ENCODE results near the gene OR6X1. TPM values are rescaled to one million over a fixed set of nuclear protein-coding genes. Genes with fewer than 3 reads are reported as not detected.

The OR6X1 gene
- total and polyA plus RNA-seq, 9 of the 15 experiments (the other 6 are each of a cell fraction or from before 2014, with no cell fraction given) = not detected

- TF ChIP-seq ZKSCAN8 (CRISPR knock-in tag; IDR thresholded peaks at IDR 0.05) (no peak), IFI16 (CRISPR knock-in tag; IDR thresholded peaks at IDR 0.05) (no peak), SNRNP70 (optimal IDR thresholded peaks at IDR 0.05; ENCODE audit: low read depth, low read length) (no peak), TGIF2 (CRISPR knock-in tag; IDR thresholded peaks at IDR 0.05) (0 out of 2 replicates have a peak, but pooled peaks have one; percentile 21), PHB (CRISPR knock-in tag; IDR thresholded peaks at IDR 0.05) (no peak), PTBP1 (IDR thresholded peaks at IDR 0.05; ENCODE audit: low read depth, low read length) (no peak), ZBTB5 (IDR thresholded peaks at IDR 0.05) (no peak), MCM5 (IDR thresholded peaks at IDR 0.05; ENCODE audit: low read depth) (no peak), ZNF253 (CRISPR knock-in tag; conservative IDR thresholded peaks at IDR 0.05) (no peak), ZFP1 (CRISPR knock-in tag; IDR thresholded peaks at IDR 0.05) (no peak), ZNF398 (CRISPR knock-in tag; IDR thresholded peaks at IDR 0.05) (no peak), ARID4B (CRISPR knock-in tag; IDR thresholded peaks at IDR 0.05) (peak; percentile 72), STAG1 (CRISPR knock-in tag; IDR thresholded peaks at IDR 0.05; ENCODE audit: borderline replicate concordance) (no peak), KDM4B (IDR thresholded peaks at IDR 0.05; ENCODE audit: borderline replicate concordance in 2 of 2, low read depth in 1 of 2) (peak in 1 of 2 experiments; percentile 97; a peak in 2 of 4 replicates), TRIM28 (IDR thresholded peaks at IDR 0.05) (0 out of 2 replicates have a peak, but pooled peaks have one; percentile 24), ZNF644 (tag; IDR thresholded peaks at IDR 0.05; ENCODE audit: low read depth) (0 out of 2 replicates have a peak, but pooled peaks have one; percentile 34), ZBTB12 (CRISPR knock-in tag; IDR thresholded peaks at IDR 0.05) (no peak)
Measured at GRCh38 chr11:123741159-123742030, 12.9 kb downstream of the OR6X1 start, which contains the start of gene ZNF202 (continued).

Measured in K562 (cell line).